PFSK-1 (cell line): Measurements from ENCODE around the gene ERGIC2.

ENCODE experiments used
- FOXP2 ChIP-seq: optimal IDR thresholded peaks from 2 replicates; pipeline ENCODE3; 2011; ENCODE audit warnings: borderline replicate concordance, control low read depth, inconsistent platforms; ENCODE audit not compliant: insufficient read depth; ENCODE audit errors: extremely low read length, extremely low read depth
- TAF1 ChIP-seq: IDR thresholded peaks from 2 replicates; pipeline ENCODE4 v1.6.1; 2012; ENCODE audit warnings: low read length, control low read depth, borderline replicate concordance; ENCODE audit not compliant: insufficient read depth

GRCh38 chr12:29287622-29288021 lies 93.3 kb downstream of the ERGIC2 start:
- TF ChIP-seq TAF1 (no peak), FOXP2 (no peak)
